Skeletal muscle tissue (tissue), 4 donors: Measurements from ENCODE around the gene LRBA. TPM values are rescaled to one million over a fixed set of nuclear protein-coding genes. Genes with fewer than 3 reads are reported as not detected.

Source experiments
- H3K27ac ChIP-seq: one replicate; pipeline ENCODE4 v1.7.0; 2013; ENCODE audit warnings: mild to moderate bottlenecking, low read depth, low read length, inconsistent platforms
- H3K27me3 ChIP-seq, 3 donors: one replicate each; pipeline ENCODE4 v1.7.0; 2013; ENCODE audit warnings: low read length in 3 of 3; ENCODE audit not compliant: control insufficient read depth in 3 of 3, insufficient read depth in 3 of 3
- H3K36me3 ChIP-seq, 3 donors: one replicate each; pipeline ENCODE4 v1.7.0; 2013; ENCODE audit warnings: low read length in 3 of 3; ENCODE audit not compliant: control insufficient read depth in 3 of 3, insufficient read depth in 3 of 3
- H3K4me1 ChIP-seq, 3 donors: one replicate each; pipeline ENCODE4 v1.7.0; 2013; ENCODE audit warnings: low read length in 3 of 3, mild to moderate bottlenecking in 3 of 3; ENCODE audit not compliant: control insufficient read depth in 3 of 3, insufficient read depth in 3 of 3
- H3K4me3 ChIP-seq, 3 donors: one replicate each; pipeline ENCODE4 v1.7.0; 2013; ENCODE audit warnings: low read length in 3 of 3
- H3K9ac ChIP-seq, 3 donors: one replicate each; pipeline ENCODE4 v1.7.0; 2013; ENCODE audit warnings: low read length in 3 of 3, mild to moderate bottlenecking in 3 of 3, moderate library complexity in 2 of 3, low read depth in 1 of 3
- H3K9me3 ChIP-seq, 3 donors: one replicate each; pipeline ENCODE4 v1.7.0; 2013; ENCODE audit warnings: low read length in 3 of 3; ENCODE audit not compliant: control insufficient read depth in 3 of 3
- total RNA-seq: library from RNA; depleted of rRNA; stranded (reverse); fragments of >200 nt; gene quantifications from one replicate; pipeline ENCODE4 v1.2.3, GENCODE V29; 2014
- donor health status: Osteomylitis.

The LRBA gene
- total RNA-seq, 1 donor from 2014 or later: 58.5 TPM

- no peak overlapping the region for H3K27ac ChIP-seq
- no peaks in the 10 kb centered on the region for H3K4me1 ChIP-seq
- H3K36me3 ChIP-seq: no peaks in the 10 kb centered on the region
- H3K27me3 ChIP-seq: no peaks in the 10 kb centered on the region
- no peaks in the 10 kb centered on the region for H3K9me3 ChIP-seq
- no peak overlapping the region for H3K9ac ChIP-seq
- H3K4me3 ChIP-seq: no peak overlapping the region
Measured at GRCh38 chr4:150890246-150890645, 124.8 kb downstream of the LRBA start.

DNA sequence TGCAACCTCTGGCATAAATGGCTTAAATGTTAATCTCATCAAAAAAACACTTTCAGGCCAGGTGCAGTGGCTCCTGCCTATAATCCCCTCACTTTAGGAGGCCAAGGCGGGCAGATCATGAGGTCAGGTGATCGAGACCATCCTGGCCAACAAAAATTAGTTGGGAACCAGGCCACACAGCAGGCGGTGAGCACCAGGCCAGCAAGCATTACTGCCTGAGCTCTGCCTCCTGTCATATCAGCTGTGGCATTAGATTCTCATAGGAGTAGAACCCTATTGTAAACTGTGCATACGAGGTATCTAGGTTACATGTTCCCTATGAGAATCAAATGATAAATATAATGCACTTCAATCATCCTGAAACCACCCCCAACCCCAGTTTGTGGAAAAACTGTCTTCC lies 125.8 kb downstream of the LRBA start:
- Histone ChIP-seq H3K27me3 (no peaks in the 10 kb centered on the region), H3K4me3 (no peak overlapping the region), H3K4me1 (no peaks in the 10 kb centered on the region), H3K9me3 (no peaks in the 10 kb centered on the region), H3K36me3 (no peaks in the 10 kb centered on the region), H3K27ac (no peak overlapping the region), H3K9ac (no peak overlapping the region)

DNA sequence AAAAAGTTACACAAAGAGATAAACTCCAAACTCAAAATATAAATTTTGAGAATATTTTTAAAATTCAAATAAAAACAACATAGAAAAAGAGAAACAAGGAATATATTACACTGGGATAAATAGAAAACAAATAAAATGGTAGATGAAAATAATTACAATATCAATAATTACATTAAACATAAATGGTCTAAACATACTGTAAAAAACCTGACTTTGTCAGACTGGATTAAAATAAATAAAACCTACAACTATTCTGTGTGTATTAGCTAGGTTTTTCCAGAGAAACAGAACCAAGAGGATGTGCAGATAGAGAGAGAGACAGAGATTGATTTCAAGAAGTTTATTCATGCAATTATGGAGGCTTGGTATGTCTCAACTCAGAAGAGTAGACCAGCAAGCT lies 126.5 kb downstream of the LRBA start:
- Histone ChIP-seq H3K9ac (no peak overlapping the region), H3K4me3 (no peak overlapping the region), H3K27me3 (no peaks in the 10 kb centered on the region), H3K9me3 (no peaks in the 10 kb centered on the region), H3K4me1 (no peaks in the 10 kb centered on the region), H3K36me3 (no peaks in the 10 kb centered on the region), H3K27ac (no peak overlapping the region)

GRCh38 chr4:150888217-150888616 lies 126.9 kb downstream of the LRBA start:
- no peaks in the 10 kb centered on the region for H3K9me3 ChIP-seq
- H3K27ac ChIP-seq: no peak overlapping the region
- H3K4me1 ChIP-seq: no peaks in the 10 kb centered on the region
- H3K9ac ChIP-seq: no peak overlapping the region
- H3K4me3 ChIP-seq: no peak overlapping the region
- H3K36me3 ChIP-seq: no peaks in the 10 kb centered on the region
- no peaks in the 10 kb centered on the region for H3K27me3 ChIP-seq

- no peak overlapping the region for H3K4me3 ChIP-seq
- no peaks in the 10 kb centered on the region for H3K9me3 ChIP-seq
- no peaks in the 10 kb centered on the region for H3K36me3 ChIP-seq
- no peak overlapping the region for H3K27ac ChIP-seq
- H3K4me1 ChIP-seq: no peaks in the 10 kb centered on the region
- H3K27me3 ChIP-seq: no peaks in the 10 kb centered on the region
- no peak overlapping the region for H3K9ac ChIP-seq
Measured at GRCh38 chr4:150886597-150886996, 128.5 kb downstream of the LRBA start.

- H3K9me3 ChIP-seq: no peaks in the 10 kb centered on the region
- H3K27ac ChIP-seq: no peak overlapping the region
- H3K4me3 ChIP-seq: no peak overlapping the region
- H3K9ac ChIP-seq: no peak overlapping the region
- H3K4me1 ChIP-seq: no peaks in the 10 kb centered on the region
- H3K27me3 ChIP-seq: no peaks in the 10 kb centered on the region
- H3K36me3 ChIP-seq: peaks cover 0 to 5% (median 0%) of the 10 kb centered on the region in 3 donors
Measured at GRCh38 chr4:150884625-150885024, 130.5 kb downstream of the LRBA start.

DNA sequence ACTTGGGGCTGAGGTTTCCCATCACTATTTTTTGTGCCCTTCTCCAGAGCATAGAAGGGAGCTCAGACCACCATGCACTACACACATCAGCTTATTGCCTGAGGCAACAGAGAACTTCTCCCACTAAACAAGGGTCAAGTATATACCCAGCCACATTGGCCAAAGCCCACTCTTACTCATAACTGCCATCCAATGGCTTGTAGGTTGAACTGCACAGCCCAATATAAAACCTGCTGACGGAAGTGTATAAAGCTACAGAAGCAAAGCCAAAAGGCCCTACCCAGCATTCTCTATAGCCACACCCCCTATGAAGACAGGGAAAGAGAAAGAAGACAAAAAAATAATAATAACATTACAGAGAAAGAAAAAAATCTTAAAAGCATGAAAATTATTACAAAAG lies 139.7 kb downstream of the LRBA start:
- Histone ChIP-seq H3K4me1 (peaks cover 4 to 12% (median 6%) of the 10 kb centered on the region in 3 donors), H3K36me3 (peaks cover 0 to 13% (median 0%) of the 10 kb centered on the region in 3 donors), H3K27me3 (no peaks in the 10 kb centered on the region), H3K27ac (no peak overlapping the region), H3K9ac (no peak overlapping the region), H3K4me3 (no peak overlapping the region), H3K9me3 (no peaks in the 10 kb centered on the region)

- Histone ChIP-seq H3K4me1 (peaks cover 4 to 12% (median 6%) of the 10 kb centered on the region in 3 donors), H3K27ac (peak overlapping the region; percentile 25), H3K4me3 (peak overlapping the region; percentile 36 to 51 (median 46)), H3K9me3 (no peaks in the 10 kb centered on the region), H3K36me3 (peaks cover 0 to 7% (median 0%) of the 10 kb centered on the region in 3 donors), H3K9ac (peak overlapping the region in 1 of 3 donors; percentile 41), H3K27me3 (no peaks in the 10 kb centered on the region)
Measured at GRCh38 chr4:150874338-150875226, 140.5 kb downstream of the LRBA start.

DNA sequence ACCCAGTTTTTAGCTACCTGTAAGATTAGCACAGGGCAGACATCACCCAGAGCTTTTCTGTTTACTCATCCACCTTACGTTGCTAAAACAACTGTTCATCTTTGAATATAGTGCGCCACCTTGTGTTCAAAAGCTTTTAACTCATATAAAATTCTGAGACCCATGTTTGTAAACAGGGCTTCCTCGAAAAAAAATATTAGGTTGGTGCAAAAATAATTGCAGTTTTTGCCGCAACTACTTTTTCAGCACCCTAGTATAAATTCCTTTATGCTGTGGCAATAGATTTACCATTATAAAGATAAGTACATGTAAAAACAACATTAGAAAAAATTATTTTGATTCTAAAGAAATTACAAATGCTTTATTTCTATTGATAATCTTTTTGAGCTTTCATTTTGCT lies 147.9 kb downstream of the LRBA start:
- H3K27me3 ChIP-seq: no peaks in the 10 kb centered on the region
- H3K9me3 ChIP-seq: no peaks in the 10 kb centered on the region
- H3K4me1 ChIP-seq: no peaks in the 10 kb centered on the region
- H3K9ac ChIP-seq: no peak overlapping the region
- H3K36me3 ChIP-seq: peaks cover 0 to 5% (median 0%) of the 10 kb centered on the region in 3 donors
- no peak overlapping the region for H3K27ac ChIP-seq
- no peak overlapping the region for H3K4me3 ChIP-seq

- Histone ChIP-seq H3K9ac (no peak overlapping the region), H3K36me3 (no peaks in the 10 kb centered on the region), H3K27me3 (no peaks in the 10 kb centered on the region), H3K4me3 (no peak overlapping the region), H3K27ac (no peak overlapping the region), H3K9me3 (no peaks in the 10 kb centered on the region), H3K4me1 (no peaks in the 10 kb centered on the region)
Measured at GRCh38 chr4:150863456-150863855, 151.6 kb downstream of the LRBA start.
